ENCODE data around the gene RNPEP.

- TF ChIP-seq, protein P1, sequence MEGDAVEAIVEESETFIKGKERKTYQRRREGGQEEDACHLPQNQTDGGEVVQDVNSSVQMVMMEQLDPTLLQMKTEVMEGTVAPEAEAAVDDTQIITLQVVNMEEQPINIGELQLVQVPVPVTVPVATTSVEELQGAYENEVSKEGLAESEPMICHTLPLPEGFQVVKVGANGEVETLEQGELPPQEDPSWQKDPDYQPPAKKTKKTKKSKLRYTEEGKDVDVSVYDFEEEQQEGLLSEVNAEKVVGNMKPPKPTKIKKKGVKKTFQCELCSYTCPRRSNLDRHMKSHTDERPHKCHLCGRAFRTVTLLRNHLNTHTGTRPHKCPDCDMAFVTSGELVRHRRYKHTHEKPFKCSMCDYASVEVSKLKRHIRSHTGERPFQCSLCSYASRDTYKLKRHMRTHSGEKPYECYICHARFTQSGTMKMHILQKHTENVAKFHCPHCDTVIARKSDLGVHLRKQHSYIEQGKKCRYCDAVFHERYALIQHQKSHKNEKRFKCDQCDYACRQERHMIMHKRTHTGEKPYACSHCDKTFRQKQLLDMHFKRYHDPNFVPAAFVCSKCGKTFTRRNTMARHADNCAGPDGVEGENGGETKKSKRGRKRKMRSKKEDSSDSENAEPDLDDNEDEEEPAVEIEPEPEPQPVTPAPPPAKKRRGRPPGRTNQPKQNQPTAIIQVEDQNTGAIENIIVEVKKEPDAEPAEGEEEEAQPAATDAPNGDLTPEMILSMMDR (IDR thresholded peaks at IDR 0.05; ENCODE audit: low read depth, low read length, poor library complexity, severe bottlenecking), result no peak
- TF ChIP-seq EZH2phosphoT487 (IDR thresholded peaks at IDR 0.05; ENCODE audit: borderline replicate concordance, low read length), result no peak
Observed at GRCh38 chr1:201958348-201958747, 24.1 kb upstream of the RNPEP start.

Data from DOHH2 (cell line).